ENCODE results near the gene OTUB1. TPM values are rescaled to one million over a fixed set of nuclear protein-coding genes. Genes with fewer than 3 reads are reported as not detected.

The OTUB1 gene
- total RNA-seq, 1 donor from 2014 or later, result 124 TPM

- no peak for DNase-seq (ENCODE audit: low spot score, unreplicated experiment)
Observed at GRCh38 chr11:64015510-64015909, 29.3 kb downstream of the OTUB1 start.

GRCh38 chr11:64015935-64016845 lies 30.0 kb downstream of the OTUB1 start:
- Mint-ChIP-seq H3K27ac (no peak overlapping the region), H3K36me3 (ENCODE audit: insufficient read depth) (no peaks in the 10 kb centered on the region), H3K4me3 (ENCODE audit: low read depth) (no peak overlapping the region), H3K27me3 (peaks cover 33% of the 10 kb centered on the region), H3K4me1 (ENCODE audit: low read depth) (peaks cover 13% of the 10 kb centered on the region), H3K9me3 (ENCODE audit: low read depth) (no peaks in the 10 kb centered on the region)
- no peak for DNase-seq (ENCODE audit: low spot score, unreplicated experiment)
- TF ChIP-seq CTCF (IDR thresholded peaks at IDR 0.05; ENCODE audit: unreplicated experiment), result no peak

More at GRCh38 chr11:64015510-64015909, 29.3 kb downstream of the OTUB1 start:
- Mint-ChIP-seq H3K36me3 (ENCODE audit: insufficient read depth) (no peaks in the 10 kb centered on the region), H3K27ac (no peak overlapping the region), H3K27me3 (peaks cover 27% of the 10 kb centered on the region), H3K4me3 (ENCODE audit: low read depth) (no peak overlapping the region), H3K9me3 (ENCODE audit: low read depth) (no peaks in the 10 kb centered on the region), H3K4me1 (ENCODE audit: low read depth) (peaks cover 13% of the 10 kb centered on the region)
- no peak for TF ChIP-seq CTCF (IDR thresholded peaks at IDR 0.05; ENCODE audit: unreplicated experiment)

- no peaks in the 10 kb centered on the region for H3K9me3 Mint-ChIP-seq (ENCODE audit: low read depth)
- TF ChIP-seq CTCF (IDR thresholded peaks at IDR 0.05; ENCODE audit: unreplicated experiment), result no peak
- peaks cover 13% of the 10 kb centered on the region for H3K4me1 Mint-ChIP-seq (ENCODE audit: low read depth)
- peaks cover 39% of the 10 kb centered on the region for H3K27me3 Mint-ChIP-seq
- H3K36me3 Mint-ChIP-seq (ENCODE audit: insufficient read depth), result no peaks in the 10 kb centered on the region
- no peak overlapping the region for H3K4me3 Mint-ChIP-seq (ENCODE audit: low read depth)
- DNase-seq (ENCODE audit: low spot score, unreplicated experiment), result no peak
- H3K27ac Mint-ChIP-seq, result no peak overlapping the region
Observed at GRCh38 chr11:64017945-64018224, 31.6 kb downstream of the OTUB1 start.

GRCh38 chr11:64018310-64018709 lies 32.1 kb downstream of the OTUB1 start:
- Mint-ChIP-seq H3K27ac (no peak overlapping the region), H3K4me1 (ENCODE audit: low read depth) (peaks cover 13% of the 10 kb centered on the region), H3K36me3 (ENCODE audit: insufficient read depth) (no peaks in the 10 kb centered on the region), H3K4me3 (ENCODE audit: low read depth) (no peak overlapping the region), H3K9me3 (ENCODE audit: low read depth) (no peaks in the 10 kb centered on the region), H3K27me3 (peaks cover 39% of the 10 kb centered on the region)
- no peak for TF ChIP-seq CTCF (IDR thresholded peaks at IDR 0.05; ENCODE audit: unreplicated experiment)
- DNase-seq (ENCODE audit: low spot score, unreplicated experiment), result no peak

- Mint-ChIP-seq H3K36me3 (ENCODE audit: insufficient read depth) (no peaks in the 10 kb centered on the region), H3K9me3 (ENCODE audit: low read depth) (no peaks in the 10 kb centered on the region), H3K27me3 (peaks cover 43% of the 10 kb centered on the region), H3K4me1 (ENCODE audit: low read depth) (peaks cover 10% of the 10 kb centered on the region), H3K4me3 (ENCODE audit: low read depth) (no peak overlapping the region), H3K27ac (no peak overlapping the region)
- DNase-seq (ENCODE audit: low spot score, unreplicated experiment), result no peak
- no peak for TF ChIP-seq CTCF (IDR thresholded peaks at IDR 0.05; ENCODE audit: unreplicated experiment)
Observed at GRCh38 chr11:64019106-64020037, 33.1 kb downstream of the OTUB1 start.

All from progenitor cell of endocrine pancreas (in vitro differentiated cells).